ENCODE results near the gene JAG2. TPM values are rescaled to one million over a fixed set of nuclear protein-coding genes. Genes with fewer than 3 reads are reported as not detected.

The JAG2 gene
- total and polyA plus RNA-seq, 10 donors = 3.0 to 14.3 (median 6.4) TPM

- no peak for TF ChIP-seq POLR2AphosphoS5 (IDR thresholded peaks at IDR 0.05)
- TF ChIP-seq CTCF (IDR thresholded peaks at IDR 0.05 in 8 of 11, conservative IDR thresholded peaks at IDR 0.05 in 3 of 11) = no peak
- no peak for TF ChIP-seq POLR2A (IDR thresholded peaks at IDR 0.05)
- WGBS, 5 donors = 59 to 74% (median 64%) methylated on average over 5 of the region's 5 CpGs
- Histone ChIP-seq H3K9me3 (peaks cover 2 to 30% (median 26%) of the 10 kb centered on the region in 8 donors), H3K4me1 (no peaks in the 10 kb centered on the region), H3K27ac (no peak overlapping the region), H3K36me3 (no peaks in the 10 kb centered on the region), H3K27me3 (replicated peaks in 1 of 7) (peaks cover 0 to 56% (median 0%) of the 10 kb centered on the region in 7 donors), H3K4me3 (no peak overlapping the region)
- DNase-seq = no peak
- intact Hi-C loops (cut with DNase I; ENCODE audit: low total_unique reads) = no loop called here
These were observed 40.5 kb downstream of the JAG2 start for GRCh38 chr14:105128059-105128458.

- TF ChIP-seq CTCF (IDR thresholded peaks at IDR 0.05 in 8 of 11, conservative IDR thresholded peaks at IDR 0.05 in 3 of 11) (no peak), POLR2AphosphoS5 (IDR thresholded peaks at IDR 0.05) (no peak), POLR2A (IDR thresholded peaks at IDR 0.05) (no peak)
- Histone ChIP-seq H3K27me3 (replicated peaks in 1 of 7) (peaks cover 0 to 57% (median 0%) of the 10 kb centered on the region in 7 donors), H3K4me1 (no peaks in the 10 kb centered on the region), H3K9me3 (peaks cover 2 to 29% (median 21%) of the 10 kb centered on the region in 8 donors), H3K27ac (no peak overlapping the region), H3K36me3 (no peaks in the 10 kb centered on the region), H3K4me3 (no peak overlapping the region)
- 75 to 86% (median 77%) methylated on average over 9 of the region's 9 CpGs for WGBS, 5 donors
- intact Hi-C loops (cut with DNase I; ENCODE audit: low total_unique reads) = no loop called here
- no peak for DNase-seq
These were observed 41.6 kb downstream of the JAG2 start for GRCh38 chr14:105126981-105127329.

GRCh38 chr14:105126126-105126980 lies 42.2 kb downstream of the JAG2 start:
- peaks cover 0 to 29% (median 21%) of the 10 kb centered on the region in 8 donors for H3K9me3 ChIP-seq
- no peaks in the 10 kb centered on the region for H3K4me1 ChIP-seq
- intact Hi-C loops (cut with DNase I; ENCODE audit: low total_unique reads) = no loop called here
- no peak overlapping the region for H3K4me3 ChIP-seq
- TF ChIP-seq POLR2AphosphoS5 (IDR thresholded peaks at IDR 0.05) (no peak), CTCF (IDR thresholded peaks at IDR 0.05 in 8 of 11, conservative IDR thresholded peaks at IDR 0.05 in 3 of 11) (no peak), POLR2A (IDR thresholded peaks at IDR 0.05) (no peak)
- 75 to 81% (median 78%) methylated on average over 22 of the region's 22 CpGs for WGBS, 5 donors
- no peak overlapping the region for H3K27ac ChIP-seq
- no peak for DNase-seq
- H3K27me3 ChIP-seq (replicated peaks in 1 of 7) = peaks cover 0 to 60% (median 0%) of the 10 kb centered on the region in 7 donors
- H3K36me3 ChIP-seq = no peaks in the 10 kb centered on the region

- Histone ChIP-seq H3K4me1 (no peaks in the 10 kb centered on the region), H3K4me3 (no peak overlapping the region), H3K27ac (no peak overlapping the region), H3K27me3 (replicated peaks in 1 of 7) (peaks cover 0 to 60% (median 0%) of the 10 kb centered on the region in 7 donors), H3K9me3 (peaks cover 0 to 28% (median 20%) of the 10 kb centered on the region in 8 donors), H3K36me3 (no peaks in the 10 kb centered on the region)
- 49 to 75% (median 59%) methylated on average over 4 to 5 of the region's 5 CpGs for WGBS, 5 donors
- intact Hi-C loops (cut with DNase I; ENCODE audit: low total_unique reads) = no loop called here
- TF ChIP-seq POLR2AphosphoS5 (IDR thresholded peaks at IDR 0.05) = no peak
- TF ChIP-seq CTCF (IDR thresholded peaks at IDR 0.05 in 8 of 11, conservative IDR thresholded peaks at IDR 0.05 in 3 of 11) = no peak
- TF ChIP-seq POLR2A (IDR thresholded peaks at IDR 0.05) = no peak
- no peak for DNase-seq
These were observed 43.8 kb downstream of the JAG2 start for GRCh38 chr14:105124823-105125222.

Data from spleen (tissue), 11 donors.